ENCODE data around the gene RAD50.
"Not testable (repeated sequence)": the region's sequence is repeated elsewhere in the genome, so short reads cannot be mapped to it uniquely, and the experiment has no call there.

RAD50 gene

DNA sequence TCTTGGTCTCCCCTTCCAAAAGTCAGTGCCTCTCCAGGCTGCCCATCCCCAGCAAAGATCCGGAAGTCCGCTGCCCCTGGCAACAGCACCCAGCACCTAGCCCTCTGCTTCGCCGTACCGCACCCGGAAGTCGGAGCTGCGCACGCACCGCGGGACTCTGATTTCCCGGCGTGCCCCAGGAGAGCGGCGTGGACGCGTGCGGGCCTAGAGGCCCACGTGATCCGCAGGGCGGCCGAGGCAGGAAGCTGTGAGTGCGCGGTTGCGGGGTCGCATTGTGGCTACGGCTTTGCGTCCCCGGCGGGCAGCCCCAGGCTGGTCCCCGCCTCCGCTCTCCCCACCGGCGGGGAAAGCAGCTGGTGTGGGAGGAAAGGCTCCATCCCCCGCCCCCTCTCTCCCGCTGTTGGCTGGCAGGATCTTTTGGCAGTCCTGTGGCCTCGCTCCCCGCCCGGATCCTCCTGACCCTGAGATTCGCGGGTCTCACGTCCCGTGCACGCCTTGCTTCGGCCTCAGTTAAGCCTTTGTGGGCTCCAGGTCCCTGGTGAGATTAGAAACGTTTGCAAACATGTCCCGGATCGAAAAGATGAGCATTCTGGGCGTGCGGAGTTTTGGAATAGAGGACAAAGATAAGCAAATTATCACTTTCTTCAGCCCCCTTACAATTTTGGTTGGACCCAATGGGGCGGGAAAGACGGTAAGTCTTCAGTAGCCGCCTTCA, at the start of gene RAD50:
RAD50 (plus strand) TSS at position 215 of the 715 bp plus-strand sequence; CDS start at position 563, 348 bp downstream.
- FAIRE-seq, result no peak

DNA sequence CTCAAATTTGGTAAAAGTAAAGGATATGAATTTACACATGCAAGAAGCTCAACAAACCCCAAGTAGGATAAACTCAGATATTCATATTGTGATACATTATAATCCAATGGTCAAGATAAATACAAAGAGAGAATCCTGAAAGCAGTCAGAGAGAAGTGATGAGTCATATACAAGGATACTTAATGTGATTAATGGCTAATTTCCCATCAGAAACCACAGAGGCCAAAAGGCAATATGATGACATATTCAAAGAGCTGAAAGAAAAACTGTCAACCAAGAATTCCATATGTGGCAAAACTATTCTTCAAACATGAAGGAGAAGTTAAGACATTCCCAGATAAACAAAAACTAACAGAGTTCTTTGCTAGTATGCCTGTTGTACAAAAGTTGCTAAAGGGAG, 46.7 kb upstream of the RAD50 start:
- no peak for FAIRE-seq

DNA sequence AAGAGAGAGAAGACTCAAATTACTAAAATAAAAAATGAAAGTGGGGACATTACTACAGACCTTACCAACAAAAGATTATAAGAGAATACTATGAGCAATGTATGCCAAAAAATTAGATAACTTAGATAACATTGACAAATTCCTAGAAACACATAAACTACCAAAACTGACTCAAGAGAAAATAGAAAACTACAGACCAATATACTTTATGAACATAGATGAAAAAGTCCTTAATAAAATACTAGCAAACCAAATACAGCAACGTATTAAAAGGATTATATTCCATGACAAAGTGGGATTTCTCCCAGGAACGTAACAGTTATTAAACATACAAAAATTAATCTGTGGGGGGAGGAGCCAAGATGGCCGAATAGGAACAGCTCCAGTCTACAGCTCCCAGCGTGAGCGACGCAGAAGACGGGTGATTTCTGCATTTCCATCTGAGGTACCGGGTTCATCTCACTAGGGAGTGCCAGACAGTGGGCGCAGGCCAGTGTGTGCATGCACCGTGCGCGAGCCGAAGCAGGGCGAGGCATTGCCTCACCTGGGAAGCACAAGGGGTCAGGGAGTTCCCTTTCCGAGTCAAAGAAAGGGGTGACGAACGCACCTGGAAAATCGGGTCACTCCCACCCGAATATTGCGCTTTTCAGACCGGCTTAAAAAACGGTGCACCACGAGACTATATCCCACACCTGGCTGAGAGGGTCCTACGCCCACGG, 43.0 kb upstream of the RAD50 start:
- FAIRE-seq, result not testable (repeated sequence)

DNA sequence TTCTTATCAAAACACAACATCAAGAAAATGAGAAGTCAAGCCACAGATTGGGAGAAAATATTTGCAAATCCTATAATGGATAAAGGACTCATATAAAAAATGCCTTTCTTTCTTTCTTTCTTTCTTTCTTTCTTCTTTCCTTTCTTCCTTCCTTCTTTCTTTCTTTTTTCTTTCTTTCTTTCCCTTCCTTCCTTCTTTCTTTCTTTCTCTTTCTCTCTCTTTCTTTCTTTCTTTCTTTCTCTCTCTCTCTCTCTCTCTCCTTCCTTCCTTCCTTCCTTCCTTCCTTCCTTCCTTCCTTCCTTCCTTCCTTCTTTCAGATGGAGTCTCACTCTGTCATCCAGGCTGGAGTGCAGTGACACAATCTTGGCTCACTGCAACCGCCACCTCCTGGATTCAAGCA, 34.7 kb upstream of the RAD50 start:
- not testable (repeated sequence) for FAIRE-seq

DNA sequence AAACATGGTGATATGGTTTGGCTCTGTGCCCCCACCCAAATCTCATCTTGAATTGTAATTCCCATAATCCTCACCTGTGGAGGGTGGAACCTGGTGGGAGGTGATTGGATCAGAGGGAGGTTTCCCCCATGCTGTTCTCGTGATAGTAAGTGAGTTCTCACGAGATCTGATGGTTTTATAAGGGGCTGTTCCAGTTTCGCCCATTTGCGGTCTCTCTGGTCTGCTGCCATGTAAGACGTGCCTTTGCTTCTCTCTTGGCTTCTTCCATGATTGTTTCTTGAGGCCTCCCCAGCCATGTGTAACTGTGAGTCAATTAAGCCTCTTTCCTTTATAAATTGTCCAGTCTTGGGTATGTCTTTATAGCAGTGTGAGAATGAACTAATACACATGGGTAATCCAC, 31.9 kb upstream of the RAD50 start:
- FAIRE-seq, result not testable (repeated sequence)

DNA sequence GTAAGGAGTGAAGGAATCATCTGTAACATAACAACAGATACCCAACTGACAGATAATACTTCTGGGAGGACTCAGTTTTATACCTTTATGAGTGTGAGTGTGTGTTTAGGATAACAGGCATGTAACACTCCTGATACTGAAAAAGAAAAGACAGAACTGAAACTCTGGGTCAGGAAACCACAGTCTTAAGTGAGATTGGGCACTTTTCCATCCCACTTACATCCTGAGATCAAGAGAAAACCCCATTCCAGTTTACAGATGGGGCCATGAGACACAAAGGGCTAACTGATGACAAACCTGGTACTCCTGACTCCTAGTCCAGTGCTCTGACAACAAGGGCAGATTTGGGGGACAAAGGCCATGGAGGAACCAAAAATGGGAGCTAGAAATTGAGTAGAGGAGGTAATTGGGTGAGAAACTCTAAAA, 31.5 kb upstream of the RAD50 start:
- FAIRE-seq, result no peak

DNA sequence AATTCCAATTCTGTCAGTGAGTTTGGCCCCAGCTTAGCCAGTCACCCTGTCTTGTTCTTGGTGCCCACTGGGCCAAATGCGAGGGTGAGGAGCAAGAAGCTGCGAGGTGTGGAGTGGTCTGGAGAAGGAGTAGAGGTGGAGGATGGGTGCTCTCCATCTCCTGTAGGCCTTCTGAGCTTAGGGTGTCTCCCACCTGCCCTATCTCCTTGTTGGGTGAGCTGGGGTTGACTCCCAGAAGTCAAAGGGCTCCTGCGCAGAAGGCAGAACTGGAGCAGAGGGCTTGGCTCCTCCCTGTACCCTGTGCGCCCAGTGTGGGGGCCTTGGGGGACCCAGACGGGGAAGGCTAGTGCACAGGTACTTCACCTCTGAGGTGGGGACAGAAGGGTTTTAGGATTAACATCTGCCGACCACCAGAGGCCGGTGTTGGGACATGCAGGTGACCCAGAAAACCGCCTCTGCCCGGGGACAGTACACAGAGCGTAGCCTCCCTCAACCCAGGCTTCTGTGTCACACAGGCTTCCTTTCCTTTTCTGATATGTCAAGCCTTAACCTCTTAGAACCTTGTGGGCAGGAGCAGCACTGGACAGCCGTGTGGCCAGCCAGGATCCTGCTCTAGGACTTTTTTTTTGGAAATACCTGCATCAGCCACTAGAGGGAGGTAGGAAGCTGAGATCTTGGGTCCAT, 30.3 kb upstream of the RAD50 start:
- no peak for FAIRE-seq

DNA sequence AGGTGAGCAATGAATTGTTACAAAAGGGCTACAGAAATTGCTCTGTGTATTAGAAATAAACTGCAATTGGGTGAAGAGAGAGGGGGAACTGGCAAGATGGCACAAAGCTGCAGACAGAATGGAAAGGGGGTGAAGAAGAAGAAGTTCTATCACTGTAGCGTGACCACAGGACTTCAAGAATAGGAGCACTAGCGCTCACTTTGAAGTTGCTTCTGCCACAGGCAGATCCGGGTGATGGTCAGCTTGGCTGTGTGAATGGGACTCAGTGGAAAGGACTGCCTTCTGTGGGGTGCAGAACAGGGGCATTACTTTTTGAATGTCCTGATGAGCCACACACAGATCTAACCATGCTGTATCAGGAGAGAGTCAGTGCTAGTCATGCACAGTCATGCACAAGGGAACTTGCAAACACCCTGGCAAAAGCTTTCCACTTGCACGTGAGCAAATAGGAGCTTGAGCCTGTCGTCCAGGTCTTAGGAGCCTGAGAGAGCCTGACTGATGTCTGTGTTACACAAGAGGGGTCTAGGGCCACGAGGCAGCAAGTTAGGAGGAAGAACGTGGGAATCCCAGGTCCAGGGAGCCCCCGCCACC, 29.7 kb upstream of the RAD50 start:
- FAIRE-seq, result no peak

DNA sequence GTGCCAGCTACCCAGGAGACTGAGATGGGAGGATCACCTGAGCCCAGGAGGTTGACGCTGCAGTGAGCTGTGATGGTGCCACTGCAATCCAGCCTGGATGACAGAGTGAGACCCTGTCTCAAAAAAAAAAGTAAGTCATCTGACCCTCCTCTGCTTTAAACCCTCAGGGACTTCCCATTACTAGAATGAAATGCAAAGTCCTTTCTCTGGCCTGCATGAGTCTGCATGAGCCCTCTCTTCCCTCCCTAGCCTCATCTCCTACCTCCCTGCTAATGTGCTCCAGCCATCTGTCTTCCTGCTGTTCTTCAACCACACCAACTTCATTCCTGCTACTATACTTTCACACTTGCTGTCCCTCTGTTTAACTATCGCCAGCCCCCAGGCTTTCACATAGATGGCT, 28.8 kb upstream of the RAD50 start:
- FAIRE-seq, result no peak

DNA sequence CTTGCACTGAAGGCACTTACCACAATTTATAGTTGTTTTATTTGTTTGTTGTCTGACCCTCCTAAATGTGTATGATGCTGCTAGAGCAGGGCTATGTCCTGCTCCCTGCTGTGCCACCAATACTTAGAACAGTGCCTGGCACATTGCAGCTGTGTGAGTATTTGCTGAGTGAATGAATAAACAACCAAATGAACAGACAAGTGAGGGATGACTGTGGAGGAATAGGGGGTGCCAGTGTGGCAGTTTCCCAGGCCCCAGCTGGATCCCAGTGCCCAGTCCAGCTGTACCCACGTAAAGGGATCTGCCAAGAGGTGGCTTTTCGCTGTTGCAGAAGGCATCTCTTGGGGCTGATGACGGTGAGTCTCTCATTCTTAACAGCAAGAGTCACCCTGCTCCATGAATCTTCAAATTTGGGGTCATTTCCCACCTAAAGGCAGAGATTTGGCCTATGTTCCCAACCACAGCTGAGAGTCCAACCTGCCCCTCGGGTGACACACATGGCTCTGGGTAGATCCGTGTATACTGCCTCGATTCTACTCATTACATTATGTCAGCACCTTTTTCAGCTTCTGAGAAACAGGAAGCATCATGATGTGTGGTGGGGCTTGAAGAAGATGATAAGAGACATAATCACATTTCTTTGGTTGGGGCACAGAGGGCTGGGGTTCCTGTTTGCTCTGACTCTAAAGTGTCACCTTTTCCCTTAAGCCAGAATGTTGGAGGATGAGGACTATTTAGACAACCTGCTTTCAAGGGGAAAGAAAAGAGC, 27.7 kb upstream of the RAD50 start:
- FAIRE-seq, result no peak

DNA sequence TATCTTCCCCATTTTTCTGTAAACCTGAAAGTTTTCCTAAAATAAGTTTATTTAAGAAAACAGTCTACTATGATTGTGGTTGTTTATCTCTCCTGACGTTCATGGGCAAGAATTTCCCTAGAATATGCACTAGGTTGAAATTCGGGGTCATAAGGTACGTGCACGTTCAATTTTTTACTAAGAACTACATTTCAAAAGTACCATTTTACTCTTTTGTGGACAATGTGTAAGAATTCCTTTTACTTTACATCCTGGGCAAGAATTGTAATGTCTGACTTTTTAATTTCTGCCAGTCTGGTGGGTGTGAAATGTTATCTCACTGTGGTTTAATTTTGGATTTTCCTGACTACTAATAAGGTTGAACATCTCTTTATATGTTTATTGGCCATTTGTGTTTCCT, 25.8 kb upstream of the RAD50 start:
- no peak for FAIRE-seq

DNA sequence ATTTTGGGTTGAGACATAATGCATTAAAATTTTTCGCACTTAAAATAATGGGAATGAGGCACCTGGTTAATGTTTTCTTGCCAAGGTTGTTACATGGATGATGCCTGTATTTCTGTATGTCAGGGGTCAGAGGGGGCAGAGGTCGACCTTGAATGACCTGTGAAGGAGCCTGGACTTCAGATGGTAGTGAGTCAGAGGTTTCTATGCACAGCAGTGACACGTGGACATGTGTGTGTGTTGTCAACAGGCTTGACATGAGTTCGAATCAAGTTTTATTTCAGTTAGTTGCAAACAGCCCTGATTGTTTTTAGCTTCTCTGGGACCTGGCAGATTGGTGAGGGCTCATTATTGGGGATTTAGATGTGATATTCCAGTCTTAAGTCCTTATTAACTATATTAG, 17.1 kb upstream of the RAD50 start:
- FAIRE-seq, result no peak

DNA sequence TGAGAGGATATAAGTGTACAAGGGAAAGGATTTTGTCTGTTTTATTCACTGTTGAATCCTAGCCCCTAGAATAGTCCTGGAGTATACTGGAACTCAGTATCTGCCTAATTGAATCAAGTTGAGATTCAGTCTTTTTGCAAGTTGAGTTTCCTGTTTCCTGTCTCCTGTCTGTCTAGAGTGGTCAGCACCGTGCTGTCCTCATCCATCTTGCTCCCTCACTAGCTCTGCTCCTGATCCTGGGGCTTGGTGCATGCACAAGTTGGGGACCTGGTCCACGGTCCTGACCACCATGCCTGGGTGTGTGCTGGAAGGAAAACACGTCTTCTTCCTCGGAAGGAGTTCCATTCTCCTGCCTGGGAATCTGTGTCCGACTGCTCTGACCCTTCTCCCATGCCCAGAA, 16.6 kb upstream of the RAD50 start:
- no peak for FAIRE-seq

DNA sequence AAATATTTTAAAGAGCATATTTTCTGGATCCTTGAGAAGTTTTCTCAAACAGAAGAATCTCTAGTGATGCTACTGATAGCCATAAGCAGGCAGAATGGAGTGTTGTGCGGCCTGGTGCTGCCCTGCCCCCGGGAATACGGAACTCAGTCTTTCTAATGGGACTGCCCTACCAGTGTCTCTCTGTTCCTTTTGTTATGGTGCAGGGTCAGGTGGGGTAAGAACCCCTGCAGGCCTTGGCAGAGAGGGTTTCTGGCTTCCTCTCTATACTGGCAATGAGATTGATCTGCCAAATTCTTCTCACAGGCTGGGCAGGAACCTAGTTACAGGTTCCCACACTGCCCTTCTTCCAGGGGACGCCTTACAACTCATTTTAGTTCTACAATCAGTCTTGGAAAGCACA, 16.0 kb upstream of the RAD50 start:
- FAIRE-seq, result no peak

DNA sequence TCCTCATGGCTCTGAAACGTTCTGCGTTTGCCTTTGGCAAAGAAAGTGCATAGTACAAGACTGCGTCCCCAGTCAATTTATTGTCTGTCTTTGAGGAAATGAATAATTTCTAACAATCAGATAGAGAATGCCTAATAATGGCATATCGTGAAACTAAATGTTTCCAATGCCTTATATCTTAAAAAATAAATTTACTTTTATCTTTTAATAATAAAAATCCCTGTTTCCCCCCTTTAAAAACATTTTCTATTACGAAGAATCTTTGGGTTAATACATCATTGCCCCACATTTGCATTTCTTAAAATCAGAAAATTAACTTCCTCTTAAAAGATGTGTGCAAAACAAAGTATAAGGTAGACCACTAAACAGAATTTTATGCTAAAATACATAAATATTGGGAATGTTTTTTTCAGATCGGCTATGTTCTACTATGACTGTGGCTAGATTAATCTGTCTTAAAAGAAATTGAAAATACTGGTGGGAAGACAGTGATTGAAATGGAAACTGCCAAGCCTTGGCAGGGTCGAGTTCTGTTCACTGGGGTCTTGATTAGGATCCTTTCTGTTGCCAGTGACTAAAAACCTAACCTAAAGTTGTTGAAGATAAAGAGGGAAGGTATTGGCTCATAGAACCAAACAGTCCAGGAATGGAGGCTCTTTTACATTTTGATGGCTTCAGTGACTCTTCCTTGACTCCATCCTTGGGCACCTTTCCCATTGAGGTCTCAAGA, 13.1 kb upstream of the RAD50 start, which contains the start of gene IL5:
IL5 (minus strand) TSS at position 51 of the 730 bp plus-strand sequence; CDS start at position 7, 44 bp downstream.
- no peak for FAIRE-seq

DNA sequence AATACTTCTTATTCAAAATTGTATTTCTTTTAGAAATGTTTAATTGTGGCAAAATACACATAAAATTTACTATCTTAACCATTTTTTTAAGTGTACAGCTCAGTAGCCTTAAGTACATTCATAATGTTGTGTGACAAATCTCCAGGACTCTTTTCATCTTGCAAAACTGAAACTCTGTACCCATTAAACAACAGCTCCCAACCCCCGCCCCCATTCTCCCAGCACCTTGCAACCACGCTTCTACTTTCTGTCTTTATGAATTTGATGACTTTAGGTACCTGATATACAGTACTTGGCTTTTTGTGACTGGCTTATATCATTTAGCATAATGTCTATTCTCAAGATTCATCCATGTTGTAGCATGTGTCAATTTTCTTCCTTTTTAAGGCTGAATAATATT, 10.7 kb upstream of the RAD50 start:
- no peak for FAIRE-seq

DNA sequence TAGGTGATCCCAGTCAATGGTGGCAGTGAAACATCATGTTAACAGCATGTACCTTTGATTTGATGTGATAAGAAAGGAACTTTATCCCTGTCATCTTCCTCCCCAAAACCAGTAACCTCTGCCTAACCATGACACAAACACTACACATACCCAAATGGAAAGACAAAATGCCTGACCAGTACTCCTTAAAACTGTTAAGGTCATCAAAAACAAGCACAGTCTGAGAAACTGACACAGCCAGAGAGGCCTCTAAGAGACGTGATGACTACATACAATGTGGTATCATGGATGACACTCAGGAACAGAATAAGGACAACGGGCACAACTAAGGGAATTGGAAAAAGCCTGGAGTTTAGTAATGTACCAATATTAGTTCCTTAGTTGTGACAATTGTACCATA, 9.5 kb upstream of the RAD50 start:
- FAIRE-seq, result no peak

DNA sequence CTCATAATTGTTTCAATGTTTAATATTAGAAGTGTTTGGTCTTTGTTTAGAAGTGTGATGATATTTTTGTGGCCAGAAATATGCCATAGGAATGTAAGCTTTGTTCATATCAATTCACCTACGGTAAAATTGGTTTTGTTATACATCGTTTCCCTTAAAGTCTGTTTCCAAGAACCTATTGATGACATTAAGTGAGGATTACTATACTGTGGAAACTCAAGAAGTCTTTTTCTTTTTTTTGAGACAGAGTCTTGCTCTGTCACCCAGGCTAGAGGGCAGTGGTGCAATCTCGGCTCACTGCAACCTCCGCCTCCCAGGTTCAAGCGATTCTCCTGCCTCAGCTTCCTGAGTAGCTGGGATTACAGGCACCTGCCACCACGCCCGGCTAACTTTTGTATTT, 7.9 kb upstream of the RAD50 start:
- FAIRE-seq, result not testable (repeated sequence)

DNA sequence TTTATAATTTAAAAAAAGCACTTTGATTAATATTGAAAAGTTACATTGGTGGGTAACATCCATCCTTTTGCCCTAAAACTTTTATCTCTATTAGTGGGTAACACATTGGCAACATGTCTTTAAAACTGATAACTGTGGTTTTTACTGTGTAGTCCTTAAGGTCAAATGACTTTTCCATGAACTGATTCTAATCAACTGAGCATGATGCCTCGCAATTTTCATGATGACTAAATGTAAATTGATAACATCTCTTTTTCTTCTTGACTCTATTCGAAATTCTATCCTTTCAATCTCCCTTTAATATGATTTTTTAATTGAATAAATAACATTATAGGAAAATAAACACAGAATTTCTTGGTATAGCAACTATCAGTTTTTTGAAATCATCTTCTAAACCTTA, 7.2 kb upstream of the RAD50 start:
- FAIRE-seq, result no peak

DNA sequence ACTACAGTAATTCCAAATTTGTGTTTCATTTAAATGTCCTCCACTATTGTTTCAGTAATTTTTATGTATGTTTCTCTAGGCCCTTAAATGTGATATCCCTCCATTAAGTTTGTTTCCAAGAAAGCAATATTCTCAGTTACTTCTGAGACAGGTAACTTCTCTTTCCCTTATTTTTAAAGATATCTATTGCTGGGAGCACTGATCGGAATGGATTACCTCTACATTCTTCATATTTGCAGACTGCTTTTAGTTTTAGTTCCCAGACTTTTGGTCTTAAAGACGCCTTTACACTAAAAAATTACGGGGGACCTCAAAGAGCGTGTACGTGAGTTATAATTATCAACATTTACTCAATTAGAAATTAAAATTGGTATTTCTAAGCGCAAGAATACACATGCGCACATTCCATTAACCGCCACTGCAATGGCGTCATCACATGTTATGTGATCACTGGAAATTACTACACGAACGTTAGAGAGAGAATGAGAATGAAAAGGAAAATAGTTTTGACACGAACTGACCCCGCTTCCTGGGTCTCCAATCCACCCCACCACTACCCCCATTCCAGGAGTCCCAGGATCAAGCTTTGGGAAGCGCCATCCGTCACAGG, 519 bp upstream of the RAD50 start:
- no peak for FAIRE-seq

DNA sequence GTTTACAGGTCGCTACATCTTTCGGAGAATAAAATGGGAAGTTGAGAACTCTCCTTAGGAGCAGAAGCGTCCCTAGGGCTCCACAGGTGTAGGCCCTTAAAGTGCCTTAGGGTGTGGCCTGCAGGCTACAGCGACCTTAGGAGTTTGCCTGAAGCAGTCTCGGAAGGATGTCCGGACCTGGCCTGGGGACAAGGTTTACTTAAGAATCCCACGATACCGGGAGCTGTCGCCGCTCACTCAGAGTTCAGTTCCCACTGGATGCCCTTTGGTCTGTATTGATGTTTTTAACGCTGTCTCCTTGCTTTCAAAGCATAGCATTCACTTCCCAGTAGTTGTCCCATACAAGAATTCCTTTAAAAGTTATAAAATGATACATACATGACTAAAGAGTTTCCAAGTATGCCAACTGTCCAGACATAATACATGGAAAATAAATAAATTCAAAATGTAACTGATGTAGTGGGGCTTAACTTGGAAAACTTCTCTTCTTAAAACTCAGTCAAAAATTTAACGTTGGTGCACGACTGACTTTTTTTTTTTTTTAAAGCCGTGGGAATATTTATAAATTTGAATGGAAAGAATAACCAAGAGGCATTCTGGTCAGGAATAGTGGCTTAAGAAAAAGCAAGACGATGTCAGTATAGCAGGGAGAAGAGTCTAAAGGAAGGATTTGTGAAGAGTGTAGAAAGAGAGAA, 848 bp downstream of the RAD50 start:
- FAIRE-seq, result no peak

All from TTC549 (cell line).